Kidney (tissue), 14 donors: ENCODE results near the gene CNTN2. TPM values are rescaled to one million over a fixed set of nuclear protein-coding genes. Genes with fewer than 3 reads are reported as not detected.

Experiments used
- DNase-seq, 5 donors: peaks; one replicate each; pipeline ENCODE4 v3.0.0-alpha.2; 2013 to 2020
- FAIRE-seq: peaks from 2 replicates; lab custom pipeline; 2012; peaks lifted over from hg19 to GRCh38; lab: Jason Lieb, UNC
- H3K27ac ChIP-seq, 2 donors: one replicate each; pipeline ENCODE4 v1.7.0; 2013; ENCODE audit warnings: low read depth in 2 of 2, low read length in 2 of 2, inconsistent platforms in 1 of 2
- H3K27me3 ChIP-seq: one replicate; pipeline ENCODE4 v1.7.1; 2013; ENCODE audit warnings: low read length, inconsistent platforms; ENCODE audit not compliant: control insufficient read depth, insufficient read depth
- H3K36me3 ChIP-seq, 3 donors: one replicate each; pipeline versions ENCODE4 v1.7.0 to v1.7.1; 2013; ENCODE audit warnings: low read length in 3 of 3, control low read depth in 1 of 3, inconsistent platforms in 1 of 3; ENCODE audit not compliant: insufficient read depth in 3 of 3, control insufficient read depth in 2 of 3
- H3K4me1 ChIP-seq, 3 donors: one replicate each; pipeline versions ENCODE4 v1.7.0 to v1.7.1; 2013; ENCODE audit warnings: low read length in 3 of 3, inconsistent platforms in 1 of 3, low read depth in 1 of 3; ENCODE audit not compliant: control insufficient read depth in 2 of 3, insufficient read depth in 2 of 3
- H3K4me3 ChIP-seq, 3 donors: one replicate each; pipeline versions ENCODE4 v1.7.0 to v1.8.1; 2013; ENCODE audit warnings: low read length in 3 of 3, control low read depth in 1 of 3, inconsistent platforms in 1 of 3
- H3K9ac ChIP-seq, 3 donors: one replicate each; pipeline versions ENCODE4 v1.7.0 to v1.7.1; 2013; ENCODE audit warnings: low read length in 3 of 3, control low read depth in 1 of 3, inconsistent platforms in 1 of 3
- H3K9me3 ChIP-seq, 3 donors: one replicate each; pipeline versions ENCODE4 v1.7.0 to v1.7.1; 2013; ENCODE audit warnings: low read length in 3 of 3, control low read depth in 1 of 3, inconsistent platforms in 1 of 3; ENCODE audit not compliant: control insufficient read depth in 2 of 3, insufficient read depth in 1 of 3
- intact Hi-C: fragments of 100-400 bp; cut with DNase I; formaldehyde crosslinking; loops from one replicate; pipeline ENCODE4 v1.11.1; 2022
- polyA plus RNA-seq: library from polyadenylated mRNA; stranded (reverse); fragments of 350-450 nt; fragmentation: Illumina TruSeq; extraction: RNeasy Lipid Tissue Mini Kit (QIAGEN cat#74804); gene quantifications from one replicate; pipeline ENCODE4 v1.2.3, GENCODE V29; 2014; ENCODE audit warnings: low read depth, low replicate concordance; ENCODE audit not compliant: insufficient read depth
- total RNA-seq: library from RNA; stranded (reverse); fragmentation: NEBNext Ultra II Directional; extraction: Animal tissue kit (Norgen Biotek cat#: 25700); gene quantifications from one replicate; pipeline ENCODE4 v1.2.1, GENCODE V29; 2021
- TF ChIP-seq, protein P1 (sequence below): IDR thresholded peaks from 3 replicates; pipeline ENCODE4 v1.5.1; 2012; ENCODE audit warnings: mild to moderate bottlenecking, moderate library complexity, borderline replicate concordance; ENCODE audit not compliant: insufficient read depth; ENCODE audit errors: extremely low read depth
- donor health status: control.
- donor health status: control.
- donor health status: control.
- donor health status: control.
- donor health status: control.
- donor health status: DM: yes; HTN: yes; CAD: no.
- donor health status: Normal renal cell carcinoma (clear cell type).

The CNTN2 gene
- total and polyA plus RNA-seq, 2 donors from 2014 or later: 0.15 to 0.44 TPM

DNA sequence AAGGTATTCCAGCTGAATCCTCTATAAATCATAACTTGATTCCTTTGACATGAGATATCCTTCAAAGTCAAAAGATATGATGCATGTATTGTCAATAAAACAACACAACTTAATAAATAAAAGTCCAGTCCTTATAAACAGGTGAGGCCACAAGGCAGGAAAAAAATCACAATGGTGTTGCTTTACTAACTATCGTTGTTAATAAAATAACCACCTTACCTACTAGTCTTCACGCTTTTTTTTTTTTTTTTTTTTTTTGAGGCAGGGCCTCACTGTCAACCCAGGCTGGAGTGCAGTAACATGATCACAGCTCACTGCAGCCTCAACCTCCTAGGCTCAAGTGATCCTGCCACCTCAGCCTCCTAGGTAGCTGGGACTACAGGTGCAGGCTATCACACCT lies 41.3 kb downstream of the CNTN2 start, which contains the start of gene TMEM81:
TMEM81 (minus strand) TSS at position 101 of the 400 bp plus-strand sequence. CDS start 140 bp downstream, outside the sequence.
- no peak for DNase-seq
- no peak for FAIRE-seq
- Histone ChIP-seq H3K27ac (no peak within 1 kb of the TSS), H3K27me3 (no peaks in the 10 kb centered on the region), H3K4me3 (no peak within 1 kb of the TSS), H3K9ac (no peak within 1 kb of the TSS), H3K4me1 (peaks cover 0 to 3% (median 0%) of the 10 kb centered on the region in 3 donors), H3K36me3 (peaks cover 3 to 23% (median 15%) of the 10 kb centered on the region in 3 donors), H3K9me3 (no peaks in the 10 kb centered on the region)
- TF ChIP-seq, protein P1, sequence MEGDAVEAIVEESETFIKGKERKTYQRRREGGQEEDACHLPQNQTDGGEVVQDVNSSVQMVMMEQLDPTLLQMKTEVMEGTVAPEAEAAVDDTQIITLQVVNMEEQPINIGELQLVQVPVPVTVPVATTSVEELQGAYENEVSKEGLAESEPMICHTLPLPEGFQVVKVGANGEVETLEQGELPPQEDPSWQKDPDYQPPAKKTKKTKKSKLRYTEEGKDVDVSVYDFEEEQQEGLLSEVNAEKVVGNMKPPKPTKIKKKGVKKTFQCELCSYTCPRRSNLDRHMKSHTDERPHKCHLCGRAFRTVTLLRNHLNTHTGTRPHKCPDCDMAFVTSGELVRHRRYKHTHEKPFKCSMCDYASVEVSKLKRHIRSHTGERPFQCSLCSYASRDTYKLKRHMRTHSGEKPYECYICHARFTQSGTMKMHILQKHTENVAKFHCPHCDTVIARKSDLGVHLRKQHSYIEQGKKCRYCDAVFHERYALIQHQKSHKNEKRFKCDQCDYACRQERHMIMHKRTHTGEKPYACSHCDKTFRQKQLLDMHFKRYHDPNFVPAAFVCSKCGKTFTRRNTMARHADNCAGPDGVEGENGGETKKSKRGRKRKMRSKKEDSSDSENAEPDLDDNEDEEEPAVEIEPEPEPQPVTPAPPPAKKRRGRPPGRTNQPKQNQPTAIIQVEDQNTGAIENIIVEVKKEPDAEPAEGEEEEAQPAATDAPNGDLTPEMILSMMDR: no peak
- intact Hi-C loops: no loop called here

DNA sequence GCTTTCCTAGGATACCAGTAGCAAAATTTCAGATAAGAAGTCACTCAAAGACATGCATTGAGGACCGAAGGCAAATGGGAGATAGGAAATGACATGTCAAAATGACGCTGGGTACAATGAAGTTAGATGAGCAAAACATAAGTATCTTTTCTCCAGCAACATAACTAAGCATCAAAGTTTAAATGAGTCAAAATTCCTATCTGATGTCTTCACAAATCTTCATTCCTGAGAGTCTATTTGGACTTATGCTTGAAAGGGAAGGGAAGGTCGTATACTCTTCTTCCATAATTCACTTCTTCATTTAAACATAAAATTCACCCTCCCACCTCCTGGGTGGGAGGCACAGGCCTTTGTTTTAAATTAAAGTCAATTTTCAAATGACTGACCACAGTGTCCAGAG lies 45.3 kb downstream of the CNTN2 start:
- Histone ChIP-seq H3K4me1 (peaks cover 0 to 3% (median 0%) of the 10 kb centered on the region in 3 donors), H3K27ac (no peak overlapping the region), H3K9ac (no peak overlapping the region), H3K36me3 (peaks cover 3 to 39% (median 30%) of the 10 kb centered on the region in 3 donors), H3K27me3 (no peaks in the 10 kb centered on the region), H3K9me3 (no peaks in the 10 kb centered on the region), H3K4me3 (no peak overlapping the region)
- TF ChIP-seq, protein P1: no peak
- intact Hi-C loops: no loop called here
- DNase-seq (no peak), FAIRE-seq (no peak)

DNA sequence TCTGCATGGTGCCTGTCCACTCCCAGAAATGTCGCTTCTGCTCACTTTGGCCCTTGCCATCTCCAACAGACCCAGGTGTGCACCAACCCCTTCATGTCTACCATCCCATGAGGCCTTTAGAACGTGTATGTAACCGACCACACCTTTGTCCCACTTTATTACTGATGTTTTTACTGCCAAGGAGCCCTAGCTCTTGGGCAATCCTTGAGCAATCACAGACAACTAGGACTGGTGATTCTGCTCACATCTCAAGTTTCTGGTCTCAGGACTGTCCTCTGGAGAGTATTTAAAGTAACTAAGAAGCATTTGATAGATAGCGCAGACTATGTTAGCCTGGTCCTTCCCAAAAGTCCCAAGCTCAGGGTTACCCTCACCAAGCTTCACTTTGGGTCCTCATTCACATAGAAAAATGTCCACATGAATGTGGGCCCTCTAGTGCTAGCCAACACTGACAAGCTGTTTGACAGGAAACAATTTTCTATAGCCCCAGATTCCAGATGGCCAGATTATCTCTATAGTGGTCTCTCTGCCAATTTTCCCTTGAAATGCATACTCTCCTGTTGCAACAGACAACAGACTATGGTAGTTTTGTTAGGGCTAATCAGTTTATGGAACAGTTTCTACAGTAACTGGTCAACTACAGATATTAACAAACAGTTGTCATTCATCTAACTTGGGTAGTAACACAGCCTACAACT lies 48.2 kb downstream of the CNTN2 start:
- H3K27ac ChIP-seq: no peak overlapping the region
- H3K9me3 ChIP-seq: no peaks in the 10 kb centered on the region
- intact Hi-C loops: no loop called here
- FAIRE-seq (no peak), DNase-seq (no peak)
- no peaks in the 10 kb centered on the region for H3K27me3 ChIP-seq
- H3K36me3 ChIP-seq: peaks cover 3 to 44% (median 30%) of the 10 kb centered on the region in 3 donors
- TF ChIP-seq, protein P1: no peak
- H3K9ac ChIP-seq: no peak overlapping the region
- no peak overlapping the region for H3K4me3 ChIP-seq
- peaks cover 0 to 3% (median 2%) of the 10 kb centered on the region in 3 donors for H3K4me1 ChIP-seq
